Activated T-helper 1 cell treated with anti-CD3 and anti-CD28 coated beads, Interleukin-12 subunit alpha, Interleukin-12 subunit beta, Interleukin-2, Interleukin-4 antibody, amounts not matched to agents 30 ng/mL and 10 ng/mL and 1 ng/mL, durations not matched to agents 14 hours and 24 hours and 36 hours (primary cell): ENCODE results near the gene MRAS. TPM values are rescaled to one million over a fixed set of nuclear protein-coding genes. Genes with fewer than 3 reads are reported as not detected.

ENCODE experiments used
- DNase-seq: peaks from one replicate; pipeline ENCODE4 v3.0.0; 2021; ENCODE audit warnings: low spot score
- H3K27ac Mint-ChIP-seq: one replicate; pipeline ENCODE4 v1.8.0; 2021; ENCODE audit warnings: mild to moderate bottlenecking, mixed read lengths
- H3K27me3 Mint-ChIP-seq: one replicate; pipeline ENCODE4 v1.8.0; 2022; ENCODE audit warnings: mild to moderate bottlenecking, moderate library complexity, mixed read lengths; ENCODE audit not compliant: insufficient read depth
- H3K36me3 Mint-ChIP-seq: one replicate; pipeline ENCODE4 v1.8.0; 2021; ENCODE audit warnings: low read depth, mixed read lengths
- H3K4me1 Mint-ChIP-seq: one replicate; pipeline ENCODE4 v1.8.0; 2021; ENCODE audit warnings: low read depth, mixed read lengths
- H3K4me3 Mint-ChIP-seq: one replicate; pipeline ENCODE4 v1.8.0; 2021; ENCODE audit warnings: mild to moderate bottlenecking, moderate library complexity, mixed read lengths
- H3K9me3 Mint-ChIP-seq: one replicate; pipeline ENCODE4 v1.8.0; 2021; ENCODE audit warnings: mixed read lengths
- intact Hi-C: fragments of 100-400 bp; cut with micrococcal nuclease; formaldehyde crosslinking; loops from one replicate; pipeline ENCODE4 v1.15.1; 2024
- total RNA-seq: library from RNA; stranded (reverse); gene quantifications from 2 replicates; pipeline ENCODE4 v1.2.3, GENCODE V29; 2022

MRAS gene
- total RNA-seq, 1 donor from 2014 or later = 0.05 TPM

DNA sequence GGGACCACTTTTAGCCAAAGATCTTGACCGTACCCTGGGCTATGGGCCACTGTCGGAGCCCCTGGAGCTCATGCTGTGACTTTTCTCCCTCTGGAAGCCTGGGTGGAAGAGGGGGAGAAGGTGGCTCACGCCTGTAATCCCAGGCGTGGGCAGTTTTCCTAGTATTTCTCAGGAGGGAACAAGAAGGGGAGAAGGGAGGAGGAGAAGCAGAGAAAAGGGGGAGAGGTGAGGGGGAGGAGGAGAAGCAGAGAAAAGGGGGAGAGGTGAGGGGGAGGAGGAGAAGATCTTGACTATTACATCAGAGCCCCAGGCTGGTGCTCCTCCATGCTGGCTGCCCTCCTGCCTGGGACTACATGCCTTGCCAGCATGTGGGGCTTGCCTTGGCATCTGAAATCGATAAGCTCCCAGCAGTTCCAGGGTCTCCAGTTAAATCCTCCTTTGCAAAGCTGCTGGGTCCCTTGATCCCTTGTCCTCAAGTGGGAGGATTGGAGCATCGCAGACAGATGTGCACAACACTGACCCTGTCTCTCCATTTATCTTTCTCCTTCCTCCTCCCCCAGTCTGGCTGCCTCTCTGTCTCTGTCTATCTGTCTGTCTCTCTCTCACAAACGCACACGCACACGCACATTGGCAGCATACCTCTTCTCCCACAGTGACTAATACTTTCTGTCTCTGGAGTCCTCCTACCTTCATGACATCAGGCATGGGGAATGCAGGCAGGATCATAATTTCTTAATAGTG, 41.6 kb downstream of the MRAS start:
- Mint-ChIP-seq H3K4me3 (no peak overlapping the region), H3K4me1 (no peaks in the 10 kb centered on the region), H3K9me3 (no peaks in the 10 kb centered on the region), H3K36me3 (no peaks in the 10 kb centered on the region), H3K27me3 (peaks cover 7% of the 10 kb centered on the region), H3K27ac (no peak overlapping the region)
- intact Hi-C loops = no loop called here
- no peak for DNase-seq

DNA sequence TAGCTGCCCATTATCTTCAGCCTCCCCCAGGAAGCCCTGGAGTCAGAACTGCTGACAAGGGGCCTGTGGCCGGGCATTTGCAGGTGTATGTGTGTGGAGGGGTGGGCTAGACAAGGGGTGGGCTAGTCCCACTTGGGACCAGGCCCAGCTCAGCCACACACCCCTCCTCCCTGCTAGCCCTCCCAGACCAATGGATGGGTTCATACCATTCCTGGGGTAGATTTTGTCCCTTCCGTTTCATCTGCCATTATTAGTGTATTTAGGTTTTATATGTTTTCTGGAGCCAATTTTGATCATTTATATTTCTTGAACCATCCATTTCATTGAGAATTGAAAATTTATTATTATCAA, 42.2 kb downstream of the MRAS start:
- intact Hi-C loops = no loop called here
- no peak overlapping the region for H3K27ac Mint-ChIP-seq
- peaks cover 8% of the 10 kb centered on the region for H3K27me3 Mint-ChIP-seq
- H3K4me1 Mint-ChIP-seq = no peaks in the 10 kb centered on the region
- no peaks in the 10 kb centered on the region for H3K9me3 Mint-ChIP-seq
- no peak overlapping the region for H3K4me3 Mint-ChIP-seq
- no peaks in the 10 kb centered on the region for H3K36me3 Mint-ChIP-seq
- DNase-seq = no peak

DNA sequence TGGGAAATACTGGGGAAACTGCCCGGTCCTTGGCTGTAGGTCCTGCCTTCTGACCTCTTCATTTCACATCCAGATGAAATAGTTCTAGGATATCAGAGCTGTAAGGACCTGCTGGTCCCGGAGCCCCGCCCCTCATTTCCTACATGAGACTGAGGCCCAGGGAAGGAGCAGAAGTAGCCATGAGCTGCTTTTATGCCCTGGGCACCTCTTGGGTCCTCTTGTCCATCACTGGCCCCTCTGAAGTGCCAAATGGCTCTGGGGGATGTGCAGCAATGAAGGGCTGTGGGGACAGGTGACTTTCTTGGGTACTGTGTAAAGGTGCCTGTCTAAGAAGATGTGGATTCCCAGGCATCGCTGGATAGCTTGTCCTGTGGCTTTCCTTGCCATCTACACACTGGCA, 45.8 kb downstream of the MRAS start:
- H3K27ac Mint-ChIP-seq = no peak overlapping the region
- H3K4me3 Mint-ChIP-seq = no peak overlapping the region
- no peak for DNase-seq
- intact Hi-C loops = no loop called here
- peaks cover 8% of the 10 kb centered on the region for H3K27me3 Mint-ChIP-seq
- H3K36me3 Mint-ChIP-seq = no peaks in the 10 kb centered on the region
- no peaks in the 10 kb centered on the region for H3K9me3 Mint-ChIP-seq
- no peaks in the 10 kb centered on the region for H3K4me1 Mint-ChIP-seq

DNA sequence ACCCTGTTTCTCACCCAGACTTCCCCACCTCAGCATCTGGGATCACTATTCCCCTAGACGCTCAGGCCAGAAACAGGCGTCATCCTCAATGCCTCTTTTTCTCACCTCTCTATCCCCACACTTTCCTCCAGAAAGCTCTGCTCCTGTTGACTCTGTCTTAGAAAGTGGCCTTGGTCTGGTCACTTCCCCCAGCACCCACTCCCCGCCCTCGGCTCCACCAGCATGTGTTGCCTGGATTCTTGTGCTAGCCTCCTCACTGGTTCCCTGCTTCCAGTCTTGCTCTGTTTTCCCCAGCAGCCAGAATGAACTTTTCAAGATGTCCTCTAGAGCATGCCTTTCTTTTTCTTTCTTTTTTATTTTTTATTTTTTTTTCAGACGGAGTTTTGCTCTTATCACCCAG, 46.3 kb downstream of the MRAS start:
- no peaks in the 10 kb centered on the region for H3K4me1 Mint-ChIP-seq
- H3K4me3 Mint-ChIP-seq = no peak overlapping the region
- H3K27me3 Mint-ChIP-seq = peaks cover 8% of the 10 kb centered on the region
- DNase-seq = no peak
- no peak overlapping the region for H3K27ac Mint-ChIP-seq
- H3K36me3 Mint-ChIP-seq = no peaks in the 10 kb centered on the region
- H3K9me3 Mint-ChIP-seq = no peaks in the 10 kb centered on the region
- intact Hi-C loops = no loop called here

DNA sequence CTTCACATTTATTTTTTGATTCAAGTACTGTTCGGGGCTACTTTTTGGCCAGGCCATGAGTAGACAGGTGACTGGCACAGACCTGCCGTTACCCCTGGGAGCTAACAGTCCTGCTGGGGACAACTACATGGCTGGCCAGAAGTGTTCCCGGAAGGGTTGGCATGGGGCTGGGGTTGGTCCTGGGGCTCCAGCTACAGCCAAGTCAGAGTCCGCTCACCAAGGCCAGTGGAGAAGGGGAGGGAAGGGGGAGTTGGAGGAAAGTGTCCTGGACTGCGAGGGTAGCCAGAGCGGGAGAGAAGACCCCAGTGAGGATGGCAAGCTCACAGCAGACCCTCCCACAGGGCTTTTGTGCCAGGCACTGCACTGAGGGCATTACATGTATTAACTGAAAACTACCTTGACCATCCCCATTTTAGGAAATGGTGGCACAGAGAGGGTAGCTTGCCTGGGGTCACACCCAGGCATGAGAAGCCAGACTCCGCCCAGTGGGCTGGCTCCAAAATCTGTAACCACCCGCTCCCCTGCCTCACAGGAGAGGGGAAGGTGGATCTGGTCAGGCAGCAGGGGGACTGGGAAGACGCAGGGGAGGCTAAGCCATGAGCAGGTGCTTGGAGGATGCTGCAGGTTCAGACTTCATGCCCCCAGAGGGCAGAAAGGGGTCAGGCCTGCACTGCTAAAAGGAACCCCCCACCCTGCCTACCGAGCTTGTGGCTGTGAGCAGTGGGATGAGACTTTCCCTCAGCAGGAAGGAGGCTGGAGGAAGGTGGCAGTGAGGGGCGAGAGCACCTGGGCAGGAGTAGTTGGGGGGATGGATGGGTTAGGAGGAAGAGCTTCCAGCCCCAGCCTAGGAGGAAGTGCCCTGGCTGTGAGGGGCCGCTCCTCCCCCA, 47.7 kb downstream of the MRAS start:
- no peak overlapping the region for H3K27ac Mint-ChIP-seq
- no peaks in the 10 kb centered on the region for H3K9me3 Mint-ChIP-seq
- peaks cover 6% of the 10 kb centered on the region for H3K27me3 Mint-ChIP-seq
- H3K36me3 Mint-ChIP-seq = no peaks in the 10 kb centered on the region
- H3K4me3 Mint-ChIP-seq = no peak overlapping the region
- DNase-seq = no peak
- no peaks in the 10 kb centered on the region for H3K4me1 Mint-ChIP-seq
- intact Hi-C loops = no loop called here

DNA sequence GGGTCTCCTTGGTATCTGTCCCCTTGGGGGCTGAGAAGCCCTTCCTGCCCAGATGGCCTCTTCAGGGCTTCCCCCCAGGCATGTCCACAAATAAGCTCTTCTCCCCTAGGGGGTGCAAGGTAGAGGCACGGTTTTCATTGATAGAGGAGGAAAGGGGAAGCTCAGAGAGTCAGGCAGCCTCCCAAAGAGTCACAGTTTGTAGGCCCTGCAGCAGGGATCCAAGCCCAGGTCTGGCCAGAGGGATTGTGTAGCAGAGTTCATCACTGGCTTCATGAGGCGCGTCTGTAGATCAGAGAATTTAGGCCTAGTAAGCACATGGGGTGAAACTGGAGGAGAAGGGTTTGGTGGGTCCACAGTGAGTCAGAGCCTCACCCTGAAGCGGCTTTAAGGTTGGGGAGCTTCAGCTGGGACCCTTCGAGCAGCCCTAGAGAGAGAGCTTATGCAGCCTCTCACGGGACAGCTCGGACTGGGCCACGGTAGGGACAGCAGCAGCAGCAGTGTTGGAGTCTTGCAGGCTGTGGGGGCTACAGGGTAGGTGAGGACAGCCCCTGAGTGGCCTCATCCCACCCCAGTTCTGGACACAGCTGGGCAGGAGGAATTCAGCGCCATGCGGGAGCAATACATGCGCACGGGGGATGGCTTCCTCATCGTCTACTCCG, 48.5 kb downstream of the MRAS start:
- Mint-ChIP-seq H3K4me1 (no peaks in the 10 kb centered on the region), H3K27ac (no peak overlapping the region), H3K9me3 (no peaks in the 10 kb centered on the region), H3K27me3 (peaks cover 3% of the 10 kb centered on the region), H3K36me3 (no peaks in the 10 kb centered on the region), H3K4me3 (no peak overlapping the region)
- no peak for DNase-seq
- intact Hi-C loops = no loop called here

DNA sequence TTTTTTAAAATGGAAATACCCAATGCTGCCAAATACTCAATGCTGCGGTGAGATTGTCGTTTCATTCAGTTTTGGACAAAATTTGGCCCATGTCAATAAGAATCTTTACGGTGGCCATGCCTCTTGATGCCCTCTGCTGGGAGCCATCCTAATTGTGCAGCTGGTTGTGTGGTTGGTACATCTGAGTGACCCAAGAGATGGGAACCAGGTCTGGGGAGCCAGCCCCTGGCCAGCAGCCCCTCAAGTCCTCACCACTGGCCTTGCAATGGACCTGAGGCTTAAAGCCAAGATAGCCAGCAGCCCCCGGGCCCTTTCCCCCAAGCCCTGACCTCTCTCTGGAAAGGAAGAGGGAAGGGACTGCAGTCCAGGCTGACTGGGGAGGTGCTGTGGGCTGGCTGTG, 49.6 kb downstream of the MRAS start:
- intact Hi-C loops = no loop called here
- Mint-ChIP-seq H3K4me1 (no peaks in the 10 kb centered on the region), H3K27ac (no peak overlapping the region), H3K4me3 (no peak overlapping the region), H3K27me3 (peaks cover 3% of the 10 kb centered on the region), H3K9me3 (no peaks in the 10 kb centered on the region), H3K36me3 (no peaks in the 10 kb centered on the region)
- DNase-seq = no peak

DNA sequence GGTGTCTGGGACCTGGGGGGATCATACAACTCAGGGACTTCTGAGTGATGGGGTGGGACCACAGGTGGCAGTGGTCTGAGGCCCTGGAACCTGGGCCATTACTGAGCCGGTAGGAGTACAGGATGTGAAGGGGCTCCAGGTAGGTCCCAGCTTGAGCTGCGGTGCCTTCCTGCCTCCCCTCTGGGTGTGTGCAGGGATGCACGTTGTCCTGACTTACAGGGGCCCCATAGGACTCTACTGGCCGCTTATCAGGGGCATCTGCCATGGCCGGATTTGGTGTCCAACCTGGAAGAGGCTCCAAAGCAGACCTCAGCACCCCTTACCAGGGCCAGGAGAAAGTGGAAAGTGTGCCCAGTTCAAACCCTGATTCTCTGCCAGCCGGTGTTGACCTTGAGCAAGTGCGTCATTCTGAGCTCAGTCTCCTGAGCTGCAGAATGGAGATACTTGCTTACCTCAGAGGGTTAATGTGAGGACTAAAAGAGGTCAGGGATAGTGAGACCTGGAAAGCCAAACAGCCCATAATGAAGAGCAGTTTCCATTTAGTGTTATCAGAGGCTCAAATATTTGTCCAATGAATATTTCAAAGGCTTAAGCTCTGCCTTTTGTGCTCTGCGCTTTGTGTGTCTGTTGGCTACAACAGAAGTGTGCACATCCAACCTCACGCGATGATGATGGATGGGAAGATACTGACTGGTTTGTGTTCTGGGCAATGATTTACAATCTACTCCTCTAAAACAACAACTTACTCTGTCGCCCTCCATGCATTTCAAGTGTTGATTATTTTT, 50.6 kb downstream of the MRAS start:
- H3K4me3 Mint-ChIP-seq = no peak overlapping the region
- no peak for DNase-seq
- H3K9me3 Mint-ChIP-seq = no peaks in the 10 kb centered on the region
- H3K27ac Mint-ChIP-seq = no peak overlapping the region
- H3K36me3 Mint-ChIP-seq = no peaks in the 10 kb centered on the region
- H3K4me1 Mint-ChIP-seq = no peaks in the 10 kb centered on the region
- intact Hi-C loops = no loop called here
- peaks cover 3% of the 10 kb centered on the region for H3K27me3 Mint-ChIP-seq

DNA sequence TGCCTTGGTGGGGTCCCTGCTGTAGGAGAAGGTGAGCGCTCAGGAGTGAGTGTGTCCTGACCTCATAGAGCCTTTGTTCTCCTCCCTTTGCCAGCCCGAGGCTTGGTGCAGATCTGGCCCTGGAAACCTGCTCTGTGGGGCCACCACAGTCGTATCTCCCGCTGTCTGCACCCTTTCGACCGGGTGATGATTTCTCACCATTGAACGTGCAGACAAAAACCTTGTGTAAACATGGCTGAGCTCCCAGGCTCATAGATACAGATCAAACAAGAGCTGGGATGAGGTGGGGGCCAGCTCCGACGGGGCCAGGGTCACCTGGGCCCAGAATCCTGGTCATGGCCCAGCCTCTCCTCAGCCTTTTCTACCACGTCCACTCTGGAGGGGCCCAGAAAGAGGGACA, 51.4 kb downstream of the MRAS start:
- no peak for DNase-seq
- H3K27ac Mint-ChIP-seq = no peak overlapping the region
- H3K36me3 Mint-ChIP-seq = no peaks in the 10 kb centered on the region
- intact Hi-C loops = no loop called here
- H3K27me3 Mint-ChIP-seq = peaks cover 2% of the 10 kb centered on the region
- H3K9me3 Mint-ChIP-seq = no peaks in the 10 kb centered on the region
- no peaks in the 10 kb centered on the region for H3K4me1 Mint-ChIP-seq
- H3K4me3 Mint-ChIP-seq = no peak overlapping the region

DNA sequence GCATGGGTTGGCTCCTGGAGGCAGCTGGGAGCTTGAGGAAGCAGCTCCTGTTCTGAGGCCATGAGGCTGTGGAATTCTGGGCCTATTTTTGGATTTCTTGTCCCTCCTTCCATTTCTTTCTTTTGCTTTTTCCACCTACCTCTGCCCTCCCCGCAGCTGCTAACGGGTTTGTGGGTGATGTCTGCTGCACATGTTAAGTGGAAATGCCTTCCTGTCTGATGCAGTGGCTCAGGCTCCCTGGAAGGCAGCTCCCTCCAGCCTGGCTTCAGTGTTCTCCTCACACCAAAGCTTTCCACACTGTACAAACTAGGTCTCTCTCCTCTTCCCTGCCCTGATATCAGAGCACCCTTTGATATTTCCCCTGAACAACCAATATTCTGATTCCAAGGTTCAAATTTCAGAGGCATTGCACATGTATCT, 52.3 kb downstream of the MRAS start:
- Mint-ChIP-seq H3K9me3 (no peaks in the 10 kb centered on the region), H3K4me3 (no peak overlapping the region), H3K36me3 (no peaks in the 10 kb centered on the region), H3K27me3 (no peaks in the 10 kb centered on the region), H3K27ac (no peak overlapping the region), H3K4me1 (no peaks in the 10 kb centered on the region)
- no peak for DNase-seq
- intact Hi-C loops = no loop called here

DNA sequence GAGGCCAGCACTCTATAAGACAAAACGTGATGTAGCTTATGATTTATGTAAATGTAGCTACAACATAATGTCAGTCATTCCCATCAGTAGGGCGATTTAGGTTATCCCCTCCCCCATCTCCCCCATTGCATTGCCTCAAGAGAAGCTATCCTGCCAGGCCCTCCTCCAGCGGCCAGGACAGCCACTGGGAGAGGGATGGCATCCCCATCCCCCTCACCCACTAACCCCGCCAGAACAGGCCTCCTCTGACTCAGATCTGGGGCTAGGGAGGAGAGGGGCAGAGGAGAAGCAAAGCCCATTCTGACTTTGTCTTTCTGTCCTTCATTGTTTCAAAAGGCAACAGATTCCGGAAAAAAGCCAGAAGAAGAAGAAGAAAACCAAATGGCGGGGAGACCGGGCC, 53.5 kb downstream of the MRAS start:
- no peaks in the 10 kb centered on the region for H3K36me3 Mint-ChIP-seq
- no peaks in the 10 kb centered on the region for H3K4me1 Mint-ChIP-seq
- H3K9me3 Mint-ChIP-seq = no peaks in the 10 kb centered on the region
- DNase-seq = no peak
- H3K27ac Mint-ChIP-seq = peak overlapping the region; percentile 65
- no peak overlapping the region for H3K4me3 Mint-ChIP-seq
- H3K27me3 Mint-ChIP-seq = peaks cover 10% of the 10 kb centered on the region
- intact Hi-C loops = no loop called here

DNA sequence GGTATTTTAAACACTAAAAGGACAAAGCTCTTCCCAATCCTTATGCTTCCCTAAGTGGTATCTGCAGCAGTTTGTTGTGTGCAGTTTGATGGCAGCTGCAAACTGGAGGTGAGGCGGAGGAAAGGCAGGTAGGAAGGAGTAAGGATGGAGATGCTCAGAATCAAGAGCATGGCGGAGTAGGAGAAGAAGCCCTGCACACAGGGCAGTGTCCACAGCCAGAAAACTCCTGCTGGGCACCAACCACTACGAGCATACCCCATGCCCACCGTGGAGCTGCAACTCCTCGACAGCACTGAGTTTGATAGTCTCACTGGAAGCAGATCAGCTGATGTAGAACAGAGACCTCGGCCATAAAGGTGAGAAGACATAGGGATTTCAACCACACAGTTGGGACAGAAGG, 55.7 kb downstream of the MRAS start:
- intact Hi-C loops = no loop called here
- peaks cover 19% of the 10 kb centered on the region for H3K27me3 Mint-ChIP-seq
- no peaks in the 10 kb centered on the region for H3K4me1 Mint-ChIP-seq
- H3K9me3 Mint-ChIP-seq = no peaks in the 10 kb centered on the region
- no peak overlapping the region for H3K4me3 Mint-ChIP-seq
- no peaks in the 10 kb centered on the region for H3K36me3 Mint-ChIP-seq
- H3K27ac Mint-ChIP-seq = no peak overlapping the region
- DNase-seq = no peak
